HK-2 (cell line): ENCODE measurements around the gene DIAPH2.
"Not testable (repeated sequence)": the region's sequence is repeated elsewhere in the genome, so short reads cannot be mapped to it uniquely, and the experiment has no call there.

ENCODE experiments used
- DNase-seq: peaks from one replicate; pipeline ENCODE4 v3.0.0-alpha.2; 2018; ENCODE audit not compliant: unreplicated experiment

Gene DIAPH2

GRCh38 chrX:96715481-96715880, 30.8 kb downstream of the DIAPH2 start:
- no peak for DNase-seq

GRCh38 chrX:96719161-96719875, 34.7 kb downstream of the DIAPH2 start:
- no peak for DNase-seq

- DNase-seq = no peak
These were observed 36.7 kb downstream of the DIAPH2 start for GRCh38 chrX:96721354-96721753.

- no peak for DNase-seq
These were observed 38.1 kb downstream of the DIAPH2 start for GRCh38 chrX:96722781-96723180.

GRCh38 chrX:96729053-96729452, 44.4 kb downstream of the DIAPH2 start:
- DNase-seq = no peak

GRCh38 chrX:96729868-96730643, 45.4 kb downstream of the DIAPH2 start:
- DNase-seq = no peak

- DNase-seq = not testable (repeated sequence)
These were observed 46.4 kb downstream of the DIAPH2 start for GRCh38 chrX:96731000-96731399.

GRCh38 chrX:96743367-96744073, 58.9 kb downstream of the DIAPH2 start:
- no peak for DNase-seq

GRCh38 chrX:96752781-96753180, 68.1 kb downstream of the DIAPH2 start:
- peak; percentile 15 for DNase-seq

- DNase-seq = no peak
These were observed 68.6 kb downstream of the DIAPH2 start for GRCh38 chrX:96753230-96753629.

GRCh38 chrX:96756491-96756890, 71.8 kb downstream of the DIAPH2 start:
- no peak for DNase-seq

- DNase-seq = no peak
These were observed 76.9 kb downstream of the DIAPH2 start for GRCh38 chrX:96761566-96761965.

GRCh38 chrX:96763608-96764007, 79.0 kb downstream of the DIAPH2 start:
- DNase-seq = no peak

- DNase-seq = no peak
These were observed 80.2 kb downstream of the DIAPH2 start for GRCh38 chrX:96764864-96765263.

GRCh38 chrX:96770315-96770714, 85.7 kb downstream of the DIAPH2 start:
- no peak for DNase-seq

- no peak for DNase-seq
These were observed 86.8 kb downstream of the DIAPH2 start for GRCh38 chrX:96771486-96771885.

- no peak for DNase-seq
These were observed 89.5 kb downstream of the DIAPH2 start for GRCh38 chrX:96774116-96774515.

- DNase-seq = no peak
These were observed 92.3 kb downstream of the DIAPH2 start for GRCh38 chrX:96776966-96777365.

GRCh38 chrX:96791559-96791958, 106.9 kb downstream of the DIAPH2 start:
- DNase-seq = no peak

- DNase-seq = no peak
These were observed 107.4 kb downstream of the DIAPH2 start for GRCh38 chrX:96792047-96792446.

GRCh38 chrX:96798982-96799381, 114.3 kb downstream of the DIAPH2 start:
- no peak for DNase-seq

- no peak for DNase-seq
These were observed 122.7 kb downstream of the DIAPH2 start for GRCh38 chrX:96807318-96807717.

GRCh38 chrX:96820935-96821334, 136.3 kb downstream of the DIAPH2 start:
- no peak for DNase-seq
